ENCODE measurements around the gene ZNF839.

Gene ZNF839

DNA sequence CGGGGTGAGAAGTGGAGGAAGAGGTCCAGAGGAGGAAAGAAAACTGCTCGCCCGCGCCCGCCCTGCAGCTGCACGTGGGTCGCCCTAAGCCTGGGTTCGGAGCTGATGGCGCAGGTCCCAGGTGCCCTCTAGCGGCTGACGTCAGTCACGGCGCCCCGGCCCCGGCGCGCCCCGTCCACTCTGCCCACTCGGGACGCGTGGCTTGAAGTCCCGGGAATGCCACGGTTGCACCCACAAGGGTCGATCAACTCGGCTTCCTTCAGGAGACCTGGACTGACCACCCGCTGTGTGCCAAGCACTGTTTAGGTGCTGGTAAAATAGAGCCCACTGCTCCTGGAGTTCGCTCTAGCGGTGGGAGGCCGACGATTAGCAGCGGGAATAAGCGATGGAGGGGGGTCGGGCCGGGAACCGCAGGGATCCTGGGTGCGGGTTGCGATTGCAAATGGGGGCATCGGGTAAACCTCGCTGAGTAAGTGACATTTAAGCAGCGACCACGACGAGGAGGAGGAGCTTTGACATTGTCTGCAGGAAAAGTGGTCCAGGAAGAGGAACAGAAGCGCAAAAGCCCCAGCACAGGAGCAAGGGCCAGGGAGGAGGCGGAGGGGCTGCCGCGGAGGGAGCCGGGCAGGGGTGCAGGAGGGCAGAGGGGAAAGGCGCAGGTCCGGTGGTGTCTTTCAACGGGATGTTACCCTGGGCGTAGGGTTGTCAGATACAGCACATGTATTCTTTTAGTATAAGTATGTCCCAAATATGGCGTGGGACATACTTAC is 5.1 kb upstream of the ZNF839 start:
- TF ChIP-seq, protein P1, sequence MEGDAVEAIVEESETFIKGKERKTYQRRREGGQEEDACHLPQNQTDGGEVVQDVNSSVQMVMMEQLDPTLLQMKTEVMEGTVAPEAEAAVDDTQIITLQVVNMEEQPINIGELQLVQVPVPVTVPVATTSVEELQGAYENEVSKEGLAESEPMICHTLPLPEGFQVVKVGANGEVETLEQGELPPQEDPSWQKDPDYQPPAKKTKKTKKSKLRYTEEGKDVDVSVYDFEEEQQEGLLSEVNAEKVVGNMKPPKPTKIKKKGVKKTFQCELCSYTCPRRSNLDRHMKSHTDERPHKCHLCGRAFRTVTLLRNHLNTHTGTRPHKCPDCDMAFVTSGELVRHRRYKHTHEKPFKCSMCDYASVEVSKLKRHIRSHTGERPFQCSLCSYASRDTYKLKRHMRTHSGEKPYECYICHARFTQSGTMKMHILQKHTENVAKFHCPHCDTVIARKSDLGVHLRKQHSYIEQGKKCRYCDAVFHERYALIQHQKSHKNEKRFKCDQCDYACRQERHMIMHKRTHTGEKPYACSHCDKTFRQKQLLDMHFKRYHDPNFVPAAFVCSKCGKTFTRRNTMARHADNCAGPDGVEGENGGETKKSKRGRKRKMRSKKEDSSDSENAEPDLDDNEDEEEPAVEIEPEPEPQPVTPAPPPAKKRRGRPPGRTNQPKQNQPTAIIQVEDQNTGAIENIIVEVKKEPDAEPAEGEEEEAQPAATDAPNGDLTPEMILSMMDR (IDR thresholded peaks at IDR 0.05; ENCODE audit: control insufficient read depth, extremely low read depth, insufficient read depth) = peak; percentile 99
- peak overlapping the region; percentile 48 for H3K4me3 ChIP-seq (ENCODE audit: low read depth, low read length)
- DNase-seq (ENCODE audit: low read depth) = no peak

- H3K4me3 ChIP-seq (ENCODE audit: low read depth, low read length) = no peak overlapping the region
- TF ChIP-seq, protein P1 (IDR thresholded peaks at IDR 0.05; ENCODE audit: control insufficient read depth, extremely low read depth, insufficient read depth) = no peak
- no peak for DNase-seq (ENCODE audit: low read depth)
Measured at GRCh38 chr14:102315121-102315520, 4.4 kb upstream of the ZNF839 start.

GRCh38 chr14:102316338-102316742 is 3.2 kb upstream of the ZNF839 start:
- TF ChIP-seq, protein P1 (IDR thresholded peaks at IDR 0.05; ENCODE audit: control insufficient read depth, extremely low read depth, insufficient read depth) = no peak
- DNase-seq (ENCODE audit: low read depth) = no peak
- peak overlapping the region; percentile 53 for H3K4me3 ChIP-seq (ENCODE audit: low read depth, low read length)

DNA sequence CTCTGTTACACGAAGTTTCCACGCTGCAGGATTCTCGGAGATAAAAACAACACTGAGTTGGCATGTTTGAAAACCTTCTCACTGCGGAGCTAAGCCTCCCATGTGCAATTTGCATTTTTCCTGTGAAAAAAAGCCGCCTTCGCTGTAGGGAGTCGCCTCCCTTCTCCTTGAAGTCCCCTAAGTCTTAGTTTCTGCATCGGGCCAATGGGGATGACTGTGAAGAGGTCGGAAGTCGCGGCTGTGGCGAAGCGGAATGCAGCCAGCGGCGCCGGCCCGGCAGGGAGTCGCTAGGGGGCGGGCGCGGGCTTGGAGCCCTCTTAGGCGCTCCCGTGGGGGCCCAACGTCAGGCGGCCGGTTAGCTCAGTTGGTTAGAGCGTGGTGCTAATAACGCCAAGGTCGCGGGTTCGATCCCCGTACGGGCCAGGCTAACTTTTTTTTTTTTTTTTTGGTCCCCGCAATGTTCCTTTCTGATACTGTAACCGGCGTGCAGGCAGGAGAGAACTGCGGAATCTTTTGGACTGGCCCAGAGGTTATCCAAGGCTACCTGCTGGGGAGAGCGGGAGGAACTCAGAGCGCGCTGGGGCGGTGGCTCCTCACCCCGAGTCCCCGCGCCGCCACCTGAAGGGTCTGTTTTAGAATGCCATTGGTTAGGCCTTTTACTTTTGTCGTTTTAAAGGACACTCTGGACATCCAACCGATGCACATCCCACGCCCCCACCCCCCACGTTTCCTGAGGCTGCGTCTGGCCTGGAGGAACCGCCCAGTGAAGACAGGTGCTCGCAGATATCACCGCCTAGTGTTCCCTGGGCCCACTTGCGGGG is 2.6 kb upstream of the ZNF839 start:
- DNase-seq (ENCODE audit: low read depth) = peak; percentile 76
- peak overlapping the region; percentile 53 for H3K4me3 ChIP-seq (ENCODE audit: low read depth, low read length)
- TF ChIP-seq, protein P1 (IDR thresholded peaks at IDR 0.05; ENCODE audit: control insufficient read depth, extremely low read depth, insufficient read depth) = peak; percentile 79

DNA sequence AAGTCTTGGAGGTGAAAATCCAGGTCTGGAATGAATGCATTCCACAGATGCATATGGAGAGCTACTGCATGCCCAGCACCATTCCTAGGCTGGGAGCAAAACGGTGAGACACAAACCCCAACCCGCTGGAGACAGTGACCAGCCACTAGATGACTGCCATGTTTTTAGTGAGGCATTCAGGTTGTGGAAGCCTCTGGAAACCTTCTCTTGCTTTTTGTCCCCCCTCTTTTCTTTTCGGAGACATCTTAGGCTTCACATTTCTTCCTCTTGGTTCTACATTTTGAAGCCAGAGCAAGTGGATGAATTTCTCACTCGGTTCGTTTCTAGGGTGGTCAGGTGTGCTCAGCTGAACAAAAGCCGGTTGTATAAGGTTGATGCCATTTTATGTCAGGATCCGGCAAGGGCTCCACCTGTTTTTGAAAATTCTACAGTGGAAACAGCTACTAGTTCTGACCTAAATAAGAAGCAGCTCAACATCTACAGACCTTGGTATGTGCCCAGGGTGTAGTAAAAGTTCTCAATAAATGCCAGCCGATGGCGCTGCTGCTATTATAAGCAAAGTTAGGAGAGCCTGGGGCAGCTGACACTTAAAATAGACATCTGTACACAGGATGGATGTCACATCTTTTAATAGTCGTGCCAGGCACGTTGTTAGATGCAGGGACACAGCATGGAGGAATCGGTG is 1.8 kb upstream of the ZNF839 start:
- DNase-seq (ENCODE audit: low read depth) = no peak
- H3K4me3 ChIP-seq (ENCODE audit: low read depth, low read length) = peak overlapping the region; percentile 53
- TF ChIP-seq, protein P1 (IDR thresholded peaks at IDR 0.05; ENCODE audit: control insufficient read depth, extremely low read depth, insufficient read depth) = peak; percentile 27; the same call in 1 of the 2 replicates

DNA sequence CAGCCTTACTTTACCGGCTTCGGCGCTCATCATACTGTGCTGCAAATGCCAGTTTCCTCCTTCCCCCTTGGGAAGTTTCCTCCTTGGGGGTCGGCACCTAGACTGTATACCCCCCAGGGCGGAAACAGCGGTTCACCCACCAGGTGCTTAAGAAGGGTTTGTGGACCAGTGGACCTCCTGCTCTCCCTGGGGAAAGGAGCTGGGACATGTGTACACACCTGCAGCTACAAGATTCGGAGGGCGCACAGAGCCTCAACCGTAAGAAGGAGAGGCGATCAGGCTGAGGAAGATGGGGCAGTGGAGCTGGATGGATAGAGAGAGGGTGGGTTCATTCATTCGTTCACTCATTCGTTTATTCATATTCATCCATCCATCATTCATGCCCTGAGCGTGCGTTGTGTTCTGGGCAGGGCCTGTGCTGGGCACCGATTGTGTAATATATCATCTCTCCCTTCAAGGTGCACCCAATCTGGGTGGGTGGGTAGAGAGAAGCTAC is 717 bp upstream of the ZNF839 start:
- no peak for DNase-seq (ENCODE audit: low read depth)
- H3K4me3 ChIP-seq (ENCODE audit: low read depth, low read length) = peak overlapping the region; percentile 77
- TF ChIP-seq, protein P1 (IDR thresholded peaks at IDR 0.05; ENCODE audit: control insufficient read depth, extremely low read depth, insufficient read depth) = no peak

Data from LNCaP clone FGC (cell line).